ENCODE data around the gene RRP12. TPM values are rescaled to one million over a fixed set of nuclear protein-coding genes. Genes with fewer than 3 reads are reported as not detected.

Gene RRP12
- total RNA-seq, 4 donors from 2014 or later = 14.6 to 30.9 (median 22.6) TPM

GRCh38 chr10:97365761-97366351, 35.3 kb downstream of the RRP12 start:
- TF ChIP-seq POLR2A (IDR thresholded peaks at IDR 0.05) = no peak
- no peak for TF ChIP-seq CTCF (IDR thresholded peaks at IDR 0.05)
- WGBS, 2 donors = 78 to 83% methylated on average over 19 of the region's 19 CpGs
- intact Hi-C loops (cut with DNase I; ENCODE audit: low total_unique reads) = no loop called here
- no peak for DNase-seq (ENCODE audit: low spot score in 2 of 2)
- H3K4me3 ChIP-seq (ENCODE audit: low read depth, poor library complexity, severe bottlenecking) = no peak overlapping the region

GRCh38 chr10:97363071-97363470, 38.1 kb downstream of the RRP12 start:
- intact Hi-C loops (cut with DNase I; ENCODE audit: low total_unique reads) = no loop called here
- TF ChIP-seq CTCF (IDR thresholded peaks at IDR 0.05) = no peak
- no peak for TF ChIP-seq POLR2A (IDR thresholded peaks at IDR 0.05)
- no peak overlapping the region for H3K4me3 ChIP-seq (ENCODE audit: low read depth, poor library complexity, severe bottlenecking)
- WGBS, 2 donors = 93% methylated on average over 4 of the region's 4 CpGs
- DNase-seq (ENCODE audit: low spot score in 2 of 2) = no peak

- no peak overlapping the region for H3K4me3 ChIP-seq (ENCODE audit: low read depth, poor library complexity, severe bottlenecking)
- TF ChIP-seq POLR2A (IDR thresholded peaks at IDR 0.05) (no peak), CTCF (IDR thresholded peaks at IDR 0.05) (no peak)
- no peak for DNase-seq (ENCODE audit: low spot score in 2 of 2)
- intact Hi-C loops (cut with DNase I; ENCODE audit: low total_unique reads) = no loop called here
- WGBS, 2 donors = 75 to 81% methylated on average over 11 of the region's 11 CpGs
Measured at GRCh38 chr10:97362310-97363033, 38.7 kb downstream of the RRP12 start.

GRCh38 chr10:97361537-97361901, 39.6 kb downstream of the RRP12 start:
- no peak for TF ChIP-seq CTCF (IDR thresholded peaks at IDR 0.05)
- TF ChIP-seq POLR2A (IDR thresholded peaks at IDR 0.05) = no peak
- H3K4me3 ChIP-seq (ENCODE audit: low read depth, poor library complexity, severe bottlenecking) = no peak overlapping the region
- WGBS, 2 donors = 84 to 88% methylated on average over 11 of the region's 11 CpGs
- DNase-seq (ENCODE audit: low spot score in 2 of 2) = no peak
- intact Hi-C loops (cut with DNase I; ENCODE audit: low total_unique reads) = no loop called here

- WGBS, 2 donors = 78 to 80% methylated on average over 11 of the region's 11 CpGs
- TF ChIP-seq POLR2A (IDR thresholded peaks at IDR 0.05) (no peak), CTCF (IDR thresholded peaks at IDR 0.05) (no peak)
- no peak for DNase-seq (ENCODE audit: low spot score in 2 of 2)
- no peak overlapping the region for H3K4me3 ChIP-seq (ENCODE audit: low read depth, poor library complexity, severe bottlenecking)
- intact Hi-C loops (cut with DNase I; ENCODE audit: low total_unique reads) = no loop called here
Measured at GRCh38 chr10:97360705-97361536, 40.2 kb downstream of the RRP12 start.
